HEK293 (cell line): ENCODE data around the gene AGFG1.

ENCODE experiments used
- BCL11A ChIP-seq: fragments of 450-650 bp; formaldehyde crosslinking; IDR thresholded peaks from 2 replicates; pipeline ENCODE4 v1.5.1; 2016; ENCODE audit warnings: low read depth, missing biosample characterization, missing genetic modification characterization
- CTCF ChIP-seq: fragments of 450-650 bp; formaldehyde crosslinking; IDR thresholded peaks from 2 replicates; pipeline ENCODE4 v1.5.1; 2016; ENCODE audit warnings: missing biosample characterization, missing genetic modification characterization
- FEZF1 ChIP-seq: fragments of 450-650 bp; formaldehyde crosslinking; IDR thresholded peaks from 2 replicates; pipeline ENCODE4 v1.5.1; 2016; ENCODE audit warnings: missing biosample characterization, missing genetic modification characterization
- GLI2 ChIP-seq: fragments of 450-650 bp; formaldehyde crosslinking; IDR thresholded peaks from 2 replicates; pipeline ENCODE4; 2017; ENCODE audit warnings: missing biosample characterization, missing genetic modification characterization, low read depth, borderline replicate concordance
- OVOL3 ChIP-seq: fragments of 450-650 bp; formaldehyde crosslinking; IDR thresholded peaks from 2 replicates; pipeline ENCODE4 v1.5.1; 2016; ENCODE audit warnings: missing biosample characterization, missing genetic modification characterization
- PBX3 ChIP-seq: sonication (generic); formaldehyde crosslinking; IDR thresholded peaks from 2 replicates; pipeline ENCODE4 v1.8.1; 2022; ENCODE audit warnings: mild to moderate bottlenecking, moderate library complexity, missing genetic modification reagents
- RBAK ChIP-seq: fragments of 450-650 bp; formaldehyde crosslinking; IDR thresholded peaks from 2 replicates; pipeline ENCODE4 v1.5.1; 2016; ENCODE audit warnings: missing biosample characterization, missing genetic modification characterization
- ZBTB10 ChIP-seq: fragments of 450-650 bp; formaldehyde crosslinking; IDR thresholded peaks from 2 replicates; pipeline ENCODE4 v1.5.1; 2016; ENCODE audit warnings: missing biosample characterization, missing genetic modification characterization
- ZBTB20 ChIP-seq: fragments of 450-650 bp; formaldehyde crosslinking; IDR thresholded peaks from 2 replicates; pipeline ENCODE4 v1.5.1; 2016; ENCODE audit warnings: missing biosample characterization, missing genetic modification characterization
- ZIC2 ChIP-seq: fragments of 450-650 bp; formaldehyde crosslinking; IDR thresholded peaks from 2 replicates; pipeline ENCODE4 v1.5.1; 2016; ENCODE audit warnings: missing biosample characterization, missing genetic modification characterization
- ZNF114 ChIP-seq: fragments of 450-650 bp; formaldehyde crosslinking; IDR thresholded peaks from 2 replicates; pipeline ENCODE4 v1.5.0; 2017; ENCODE audit warnings: missing biosample characterization, missing genetic modification characterization
- ZNF174 ChIP-seq: fragments of 450-650 bp; formaldehyde crosslinking; IDR thresholded peaks from 2 replicates; pipeline ENCODE4 v1.5.0; 2017; ENCODE audit warnings: missing biosample characterization, mild to moderate bottlenecking, missing genetic modification characterization
- ZNF501 ChIP-seq: fragments of 450-650 bp; formaldehyde crosslinking; IDR thresholded peaks from 2 replicates; pipeline ENCODE4 v1.5.1; 2016; ENCODE audit warnings: missing biosample characterization, missing genetic modification characterization
- ZSCAN4 ChIP-seq: fragments of 450-650 bp; formaldehyde crosslinking; IDR thresholded peaks from 2 replicates; pipeline ENCODE4 v1.5.1; 2017; ENCODE audit warnings: missing biosample characterization, missing genetic modification characterization

- TF ChIP-seq PBX3 = no peak
- no peak for TF ChIP-seq FEZF1
- TF ChIP-seq ZBTB20 = no peak
- TF ChIP-seq ZSCAN4 (tag by site-specific recombination) = no peak
- TF ChIP-seq ZNF114 (tag by site-specific recombination) = no peak
- no peak for TF ChIP-seq ZNF501
- TF ChIP-seq ZBTB10 (tag by site-specific recombination) = no peak
- no peak for TF ChIP-seq BCL11A (tag by site-specific recombination)
- TF ChIP-seq ZIC2 = no peak
- TF ChIP-seq CTCF (tag by site-specific recombination) = no peak
- TF ChIP-seq RBAK (tag by site-specific recombination) = no peak
- TF ChIP-seq ZNF174 = no peak
- no peak for TF ChIP-seq OVOL3
- no peak for TF ChIP-seq GLI2 (tag by site-specific recombination)
These were observed 16.1 kb downstream of the AGFG1 start for GRCh38 chr2:227488045-227488444.
